ENCODE results near the gene CROCC2.

DNA sequence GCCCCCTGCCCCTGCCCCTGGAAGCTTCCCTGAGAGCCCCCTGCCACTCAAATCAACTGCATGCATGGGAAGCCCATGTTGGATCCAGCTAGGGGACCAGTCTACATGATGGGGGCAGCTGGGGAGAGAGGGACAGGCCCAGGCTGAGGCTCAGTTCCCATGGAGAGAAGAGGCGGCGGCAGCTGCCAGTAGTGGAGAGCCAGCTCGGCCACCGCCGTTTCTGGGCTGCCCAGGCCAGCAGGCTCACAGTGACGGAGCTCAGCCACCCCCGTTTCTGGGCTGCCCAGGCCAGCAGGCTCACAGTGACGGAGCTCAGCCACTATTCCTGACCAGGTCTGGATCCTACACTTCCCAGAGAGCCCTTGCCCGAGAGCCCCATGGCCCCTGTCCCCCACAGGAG lies 13.8 kb upstream of the CROCC2 start:
- TF ChIP-seq SUZ12 (IDR thresholded peaks at IDR 0.05): no peak
- no peak for TF ChIP-seq NFRKB (IDR thresholded peaks at IDR 0.05)
- TF ChIP-seq FOXM1 (IDR thresholded peaks at IDR 0.05; ENCODE audit: borderline replicate concordance): no peak
- TF ChIP-seq BHLHE40 (IDR thresholded peaks at IDR 0.05; ENCODE audit: borderline replicate concordance): no peak
